HL-60 (cell line): ENCODE results near the gene HHIP.

Source experiments
- POLR2AphosphoS5 ChIP-seq: IDR thresholded peaks from 2 replicates; pipeline ENCODE4 v1.6.1; 2012; ENCODE audit warnings: low read depth
- TF ChIP-seq, protein P1 (sequence below): IDR thresholded peaks from one replicate; pipeline ENCODE4 v1.5.1; 2011; ENCODE audit warnings: low read length, control low read depth, inconsistent platforms; ENCODE audit not compliant: insufficient read depth

DNA sequence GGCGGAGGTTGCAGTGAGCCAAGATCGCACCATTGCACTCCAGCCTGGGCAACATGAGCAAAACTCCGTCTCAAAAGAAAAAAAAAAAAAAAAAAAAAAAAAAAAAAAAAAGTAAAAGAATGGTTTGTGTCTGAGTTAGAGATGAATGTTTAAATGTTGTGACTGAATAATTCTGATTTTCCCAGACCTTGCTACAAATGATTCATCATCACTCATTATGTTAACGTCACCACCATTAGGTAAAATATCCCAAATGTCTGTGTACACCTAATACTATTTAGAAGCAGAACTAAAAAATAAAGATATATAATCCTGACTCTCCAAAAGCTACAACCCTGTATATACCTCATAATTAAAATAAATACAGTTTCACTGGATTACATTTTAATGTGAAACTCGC is 70.8 kb downstream of the HHIP start:
- TF ChIP-seq, protein P1, sequence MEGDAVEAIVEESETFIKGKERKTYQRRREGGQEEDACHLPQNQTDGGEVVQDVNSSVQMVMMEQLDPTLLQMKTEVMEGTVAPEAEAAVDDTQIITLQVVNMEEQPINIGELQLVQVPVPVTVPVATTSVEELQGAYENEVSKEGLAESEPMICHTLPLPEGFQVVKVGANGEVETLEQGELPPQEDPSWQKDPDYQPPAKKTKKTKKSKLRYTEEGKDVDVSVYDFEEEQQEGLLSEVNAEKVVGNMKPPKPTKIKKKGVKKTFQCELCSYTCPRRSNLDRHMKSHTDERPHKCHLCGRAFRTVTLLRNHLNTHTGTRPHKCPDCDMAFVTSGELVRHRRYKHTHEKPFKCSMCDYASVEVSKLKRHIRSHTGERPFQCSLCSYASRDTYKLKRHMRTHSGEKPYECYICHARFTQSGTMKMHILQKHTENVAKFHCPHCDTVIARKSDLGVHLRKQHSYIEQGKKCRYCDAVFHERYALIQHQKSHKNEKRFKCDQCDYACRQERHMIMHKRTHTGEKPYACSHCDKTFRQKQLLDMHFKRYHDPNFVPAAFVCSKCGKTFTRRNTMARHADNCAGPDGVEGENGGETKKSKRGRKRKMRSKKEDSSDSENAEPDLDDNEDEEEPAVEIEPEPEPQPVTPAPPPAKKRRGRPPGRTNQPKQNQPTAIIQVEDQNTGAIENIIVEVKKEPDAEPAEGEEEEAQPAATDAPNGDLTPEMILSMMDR = no peak
- no peak for TF ChIP-seq POLR2AphosphoS5
